CD14-positive monocyte (primary cell): ENCODE measurements around the gene DSCAML1. TPM values are rescaled to one million over a fixed set of nuclear protein-coding genes. Genes with fewer than 3 reads are reported as not detected.

Source experiments
- DNase-seq, 3 donors: peaks; one replicate each; pipeline ENCODE4 v3.0.0-alpha.2; 2011 to 2022
- H2AFZ ChIP-seq: 2 replicates; pipeline ENCODE4 v1.6.0; 2012; ENCODE audit warnings: mild to moderate bottlenecking, low read depth, low read length, inconsistent platforms; ENCODE audit not compliant: insufficient read depth, poor library complexity, severe bottlenecking
- H3K27ac ChIP-seq, 2 donors: 1 replicate in 1 of 2; 2 replicates in 1 of 2; pipeline ENCODE4 v1.5.1; 2012 to 2013; ENCODE audit warnings: low read length in 2 of 2, control low read depth in 1 of 2, inconsistent platforms in 1 of 2, low read depth in 1 of 2, mild to moderate bottlenecking in 1 of 2
- H3K27me3 ChIP-seq, 2 donors: one replicate each; pipeline versions ENCODE4 v1.6.0 to v1.6.1; 2011 to 2013; ENCODE audit warnings: low read length in 2 of 2; ENCODE audit not compliant: control insufficient read depth in 2 of 2, insufficient read depth in 2 of 2
- H3K36me3 ChIP-seq, 2 donors: replicated peaks in 1 of 2; 1 replicate in 1 of 2; 2 replicates in 1 of 2; pipeline versions ENCODE4 v1.5.1 to v1.6.1; 2012 to 2013; ENCODE audit warnings: low read length in 2 of 2, control low read depth in 1 of 2, inconsistent platforms in 1 of 2, mild to moderate bottlenecking in 1 of 2; ENCODE audit not compliant: insufficient read depth in 2 of 2, control insufficient read depth in 1 of 2
- H3K4me1 ChIP-seq, 2 donors: 1 replicate in 1 of 2; 2 replicates in 1 of 2; pipeline versions ENCODE4 v1.5.1 to v1.6.1; 2012 to 2013; ENCODE audit warnings: low read length in 2 of 2, control low read depth in 1 of 2, inconsistent platforms in 1 of 2, mild to moderate bottlenecking in 1 of 2, moderate library complexity in 1 of 2; ENCODE audit not compliant: insufficient read depth in 2 of 2, control insufficient read depth in 1 of 2
- H3K4me2 ChIP-seq: replicated peaks from 2 replicates; pipeline ENCODE3; 2012; ENCODE audit warnings: low read length, moderate library complexity, mild to moderate bottlenecking; ENCODE audit not compliant: poor library complexity, severe bottlenecking; ENCODE audit errors: extremely low read depth
- H3K4me3 ChIP-seq, 3 experiments: fragments of 200-600 bp in 1 of 3; sonication (generic) in 1 of 3; replicated peaks in 1 of 3; 1 replicate in 2 of 3; 2 replicates in 1 of 3; pipeline ENCODE4 v1.5.1; 2011 to 2013; ENCODE audit warnings: low read length in 3 of 3, mild to moderate bottlenecking in 3 of 3, control low read depth in 2 of 3, low read depth in 2 of 3, inconsistent platforms in 1 of 3, moderate library complexity in 1 of 3
- H3K79me2 ChIP-seq: 2 replicates; pipeline ENCODE4 v1.6.0; 2012; ENCODE audit warnings: mild to moderate bottlenecking, control low read depth, inconsistent platforms, low read length, moderate library complexity; ENCODE audit not compliant: insufficient read depth
- H3K9ac ChIP-seq: 2 replicates; pipeline ENCODE4 v1.6.0; 2017; ENCODE audit warnings: low read length, mild to moderate bottlenecking; ENCODE audit not compliant: insufficient read depth, poor library complexity, severe bottlenecking
- H3K9me3 ChIP-seq, 2 donors: replicated peaks in 1 of 2; 1 replicate in 1 of 2; 2 replicates in 1 of 2; pipeline versions ENCODE4 v1.5.1 to v1.6.1; 2012 to 2013; ENCODE audit warnings: low read length in 2 of 2, control low read depth in 1 of 2; ENCODE audit not compliant: control insufficient read depth in 1 of 2, insufficient read depth in 1 of 2
- H4K20me1 ChIP-seq: 2 replicates; pipeline ENCODE4 v1.6.0; 2012; ENCODE audit warnings: mild to moderate bottlenecking, low read length, control low read depth, moderate library complexity; ENCODE audit not compliant: insufficient read depth
- H3K27ac Mint-ChIP-seq, 7 donors: one replicate each; pipeline ENCODE4 v1.8.0; 2020; ENCODE audit warnings: mild to moderate bottlenecking in 7 of 7, mixed read lengths in 7 of 7, moderate library complexity in 6 of 7, inconsistent platforms in 2 of 7
- H3K27me3 Mint-ChIP-seq, 3 donors: one replicate each; pipeline ENCODE4 v1.8.0; 2021 to 2022; ENCODE audit warnings: low read depth in 3 of 3, mild to moderate bottlenecking in 3 of 3, mixed read lengths in 3 of 3, moderate library complexity in 3 of 3, inconsistent platforms in 1 of 3
- H3K36me3 Mint-ChIP-seq, 2 donors: one replicate each; pipeline ENCODE4 v1.8.0; 2020; ENCODE audit warnings: mixed read lengths in 2 of 2, inconsistent platforms in 1 of 2, mild to moderate bottlenecking in 1 of 2
- H3K4me1 Mint-ChIP-seq: one replicate; pipeline ENCODE4 v1.8.0; 2020; ENCODE audit warnings: mild to moderate bottlenecking, mixed read lengths
- H3K4me3 Mint-ChIP-seq, 2 donors: one replicate each; pipeline ENCODE4 v1.8.0; 2020; ENCODE audit warnings: mild to moderate bottlenecking in 2 of 2, mixed read lengths in 2 of 2, moderate library complexity in 1 of 2
- H3K9me3 Mint-ChIP-seq, 7 donors: one replicate each; pipeline ENCODE4 v1.8.0; 2020 to 2022; ENCODE audit warnings: mixed read lengths in 7 of 7, mild to moderate bottlenecking in 6 of 7, moderate library complexity in 6 of 7, inconsistent platforms in 2 of 7
- WGBS: methylation state at CpG from one replicate; pipeline ENCODE4 v1.1.5; 2013; ENCODE audit warnings: missing lambda C conversion rate; ENCODE audit not compliant: insufficient coverage; 5-methylcytosine and 5-hydroxymethylcytosine counted together
- intact Hi-C, 2 donors: fragments of 100-400 bp; cut with micrococcal nuclease; formaldehyde crosslinking; loops; one replicate each; pipeline versions ENCODE4 v1.15.0 to v1.15.1; 2023
- polyA plus RNA-seq, 3 donors: library from polyadenylated mRNA; depleted of rRNA in 1 of 3; unstranded in 2 of 3; stranded (reverse) in 1 of 3; fragments of 300-500 nt in 2 of 3; fragments of >200 nt in 1 of 3; fragmentation: Illumina TruSeq in 2 of 3; gene quantifications; 1 replicate in 2 of 3; 2 replicates in 1 of 3; pipeline ENCODE4 v1.2.3, GENCODE V29; 2012 to 2021
- TF ChIP-seq, protein P1 (sequence below): fragments of 200-600 bp; IDR thresholded peaks from one replicate; pipeline ENCODE4 v1.8.0; 2022; ENCODE audit warnings: antibody characterized with exemption, mild to moderate bottlenecking

DSCAML1 gene
- polyA plus RNA-seq, 3 donors = not detected

DNA sequence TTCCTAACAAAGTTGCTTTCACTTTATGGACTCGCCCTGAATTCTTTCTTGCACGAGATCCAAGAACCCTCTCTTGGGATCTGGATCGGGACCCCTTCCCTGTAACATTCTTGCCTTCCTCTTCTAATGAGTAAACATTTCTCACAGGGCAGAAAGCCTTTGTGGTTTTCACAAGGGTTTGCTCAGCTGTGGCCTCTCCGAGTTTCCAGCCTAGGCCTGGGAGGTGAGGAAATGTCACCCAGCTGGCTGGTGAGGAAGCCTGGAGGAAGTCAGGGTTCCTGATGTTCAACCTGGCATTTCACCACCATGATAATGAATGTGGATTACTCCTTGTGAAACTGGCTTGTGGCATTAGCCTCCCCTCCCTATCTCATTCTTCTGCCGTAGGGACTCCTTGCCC, 224.9 kb downstream of the DSCAML1 start:
- H3K36me3 ChIP-seq = no peaks in the 10 kb centered on the region
- Mint-ChIP-seq H3K9me3 (peaks cover 0 to 2% (median 0%) of the 10 kb centered on the region in 7 donors), H3K27ac (no peak overlapping the region), H3K4me3 (peak overlapping the region in 1 of 2 donors; percentile 67), H3K36me3 (no peaks in the 10 kb centered on the region), H3K27me3 (peaks cover 0 to 4% (median 3%) of the 10 kb centered on the region in 3 donors), H3K4me1 (peaks cover 5% of the 10 kb centered on the region)
- intact Hi-C loops = no loop called here
- TF ChIP-seq, protein P1, sequence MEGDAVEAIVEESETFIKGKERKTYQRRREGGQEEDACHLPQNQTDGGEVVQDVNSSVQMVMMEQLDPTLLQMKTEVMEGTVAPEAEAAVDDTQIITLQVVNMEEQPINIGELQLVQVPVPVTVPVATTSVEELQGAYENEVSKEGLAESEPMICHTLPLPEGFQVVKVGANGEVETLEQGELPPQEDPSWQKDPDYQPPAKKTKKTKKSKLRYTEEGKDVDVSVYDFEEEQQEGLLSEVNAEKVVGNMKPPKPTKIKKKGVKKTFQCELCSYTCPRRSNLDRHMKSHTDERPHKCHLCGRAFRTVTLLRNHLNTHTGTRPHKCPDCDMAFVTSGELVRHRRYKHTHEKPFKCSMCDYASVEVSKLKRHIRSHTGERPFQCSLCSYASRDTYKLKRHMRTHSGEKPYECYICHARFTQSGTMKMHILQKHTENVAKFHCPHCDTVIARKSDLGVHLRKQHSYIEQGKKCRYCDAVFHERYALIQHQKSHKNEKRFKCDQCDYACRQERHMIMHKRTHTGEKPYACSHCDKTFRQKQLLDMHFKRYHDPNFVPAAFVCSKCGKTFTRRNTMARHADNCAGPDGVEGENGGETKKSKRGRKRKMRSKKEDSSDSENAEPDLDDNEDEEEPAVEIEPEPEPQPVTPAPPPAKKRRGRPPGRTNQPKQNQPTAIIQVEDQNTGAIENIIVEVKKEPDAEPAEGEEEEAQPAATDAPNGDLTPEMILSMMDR = no peak
- no peak for DNase-seq
- 0% methylated on average over 1 of the region's 5 CpGs for WGBS
- no peaks in the 10 kb centered on the region for H4K20me1 ChIP-seq
- H3K9me3 ChIP-seq = no peaks in the 10 kb centered on the region
- no peaks in the 10 kb centered on the region for H3K4me1 ChIP-seq
- H3K4me3 ChIP-seq = no peak overlapping the region
- no peak overlapping the region for H3K4me2 ChIP-seq
- H3K27ac ChIP-seq = no peak overlapping the region
- no peak overlapping the region for H3K9ac ChIP-seq
- no peaks in the 10 kb centered on the region for H3K79me2 ChIP-seq
- no peak overlapping the region for H2AFZ ChIP-seq
- H3K27me3 ChIP-seq = no peaks in the 10 kb centered on the region

DNA sequence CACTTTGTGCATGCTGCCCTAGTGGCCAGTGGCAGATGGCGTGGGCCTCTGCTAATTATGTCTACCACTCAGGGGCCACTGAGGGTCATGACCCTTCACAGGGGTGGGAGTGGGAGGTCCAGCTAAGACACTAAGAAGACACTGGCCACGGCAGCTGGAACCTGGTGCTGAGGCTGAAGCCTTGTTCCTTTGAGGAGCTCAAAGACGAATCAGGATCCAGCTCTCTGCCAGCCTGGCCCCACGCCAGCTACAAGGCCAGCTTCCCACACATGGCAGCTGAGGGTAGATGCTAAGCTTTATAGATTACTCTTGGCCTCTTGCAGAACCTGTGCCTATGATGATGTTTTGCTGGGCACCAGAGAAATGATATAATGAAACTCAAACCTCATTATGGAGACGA, 226.3 kb downstream of the DSCAML1 start:
- H3K4me3 ChIP-seq = no peak overlapping the region
- Mint-ChIP-seq H3K27me3 (peaks cover 2 to 4% (median 3%) of the 10 kb centered on the region in 3 donors), H3K36me3 (no peaks in the 10 kb centered on the region), H3K9me3 (peaks cover 0 to 3% (median 0%) of the 10 kb centered on the region in 7 donors), H3K4me1 (peaks cover 5% of the 10 kb centered on the region), H3K27ac (no peak overlapping the region), H3K4me3 (no peak overlapping the region)
- no peak overlapping the region for H3K27ac ChIP-seq
- no peak for DNase-seq
- H2AFZ ChIP-seq = no peak overlapping the region
- no peak overlapping the region for H3K4me2 ChIP-seq
- TF ChIP-seq, protein P1 = no peak
- H3K79me2 ChIP-seq = no peaks in the 10 kb centered on the region
- H3K9me3 ChIP-seq = no peaks in the 10 kb centered on the region
- H3K36me3 ChIP-seq = no peaks in the 10 kb centered on the region
- no peaks in the 10 kb centered on the region for H3K27me3 ChIP-seq
- intact Hi-C loops = no loop called here
- H4K20me1 ChIP-seq = no peaks in the 10 kb centered on the region
- WGBS = 100% methylated on average over 2 of the region's 5 CpGs
- H3K4me1 ChIP-seq = no peaks in the 10 kb centered on the region
- no peak overlapping the region for H3K9ac ChIP-seq
